HEK293 (cell line): ENCODE data around the gene ANGEL2.

Source experiments
- CTCF ChIP-seq: fragments of 450-650 bp; formaldehyde crosslinking; IDR thresholded peaks from 2 replicates; pipeline ENCODE4 v1.5.1; 2016; ENCODE audit warnings: missing biosample characterization, missing genetic modification characterization
- KLF9 ChIP-seq: fragments of 450-650 bp; formaldehyde crosslinking; IDR thresholded peaks from 2 replicates; pipeline ENCODE4 v1.5.1; 2016; ENCODE audit warnings: missing biosample characterization, missing genetic modification characterization, low read depth
- YY1 ChIP-seq: fragments of 450-650 bp; formaldehyde crosslinking; IDR thresholded peaks from 2 replicates; pipeline ENCODE4 v1.5.1; 2018; ENCODE audit warnings: missing biosample characterization, missing genetic modification characterization
- ZBTB1 ChIP-seq: fragments of 450-650 bp; formaldehyde crosslinking; IDR thresholded peaks from 2 replicates; pipeline ENCODE4 v1.5.1; 2016; ENCODE audit warnings: missing biosample characterization, missing genetic modification characterization
- ZNF155 ChIP-seq: fragments of 450-650 bp; formaldehyde crosslinking; IDR thresholded peaks from 2 replicates; pipeline ENCODE4 v1.5.1; 2016; ENCODE audit warnings: missing biosample characterization, missing genetic modification characterization
- ZNF274 ChIP-seq, 2 experiments: fragments of 200-500 bp in 1 of 2; fragments of 450-650 bp in 1 of 2; sonication (Bioruptor generic) in 1 of 2; formaldehyde crosslinking in 1 of 2; IDR thresholded peaks; 2 replicates each; pipeline versions ENCODE4 v1.5.1 to v1.6.1; 2014 to 2016; ENCODE audit warnings: borderline replicate concordance in 1 of 2, inconsistent platforms in 1 of 2, low read length in 1 of 2, missing biosample characterization in 1 of 2, missing genetic modification characterization in 1 of 2
- ZNF292 ChIP-seq: fragments of 450-650 bp; formaldehyde crosslinking; IDR thresholded peaks from 2 replicates; pipeline ENCODE4 v1.5.1; 2016; ENCODE audit warnings: low read depth, missing biosample characterization, missing genetic modification characterization, borderline replicate concordance
- ZNF518A ChIP-seq: fragments of 450-650 bp; formaldehyde crosslinking; conservative IDR thresholded peaks from 2 replicates; pipeline ENCODE4 v1.5.1; 2016; ENCODE audit warnings: low read depth, missing biosample characterization, missing genetic modification characterization
- ZNF600 ChIP-seq: fragments of 450-650 bp; formaldehyde crosslinking; IDR thresholded peaks from 2 replicates; pipeline ENCODE4 v1.5.1; 2016; ENCODE audit warnings: missing biosample characterization, missing genetic modification characterization
- ZNF626 ChIP-seq: fragments of 450-650 bp; sonication (Bioruptor Pico); formaldehyde crosslinking; IDR thresholded peaks from 2 replicates; pipeline ENCODE4 v1.5.1; 2018; ENCODE audit warnings: missing biosample characterization, missing genetic modification characterization, inconsistent platforms

GRCh38 chr1:212986551-212986950, 29.1 kb downstream of the ANGEL2 start:
- TF ChIP-seq KLF9 (no peak), CTCF (tag by site-specific recombination) (no peak), ZNF292 (tag by site-specific recombination) (no peak), ZBTB1 (tag by site-specific recombination) (no peak), ZNF518A (tag by site-specific recombination) (no peak), ZNF155 (tag by site-specific recombination) (no peak), ZNF274 (IDR thresholded peaks at IDR 0.05; ENCODE audit: low read length) (no peak), ZNF274 (tag by site-specific recombination; IDR thresholded peaks at IDR 0.05; ENCODE audit: borderline replicate concordance) (no peak), YY1 (tag by site-specific recombination) (no peak), ZNF626 (tag by site-specific recombination) (no peak), ZNF600 (tag by site-specific recombination) (no peak)
